ENCODE measurements around the gene SSMEM1. TPM values are rescaled to one million over a fixed set of nuclear protein-coding genes. Genes with fewer than 3 reads are reported as not detected.

SSMEM1 gene
- total RNA-seq, 1 experiment from 2014 or later, result not detected

GRCh38 chr7:130258494-130259078 lies 50.9 kb downstream of the SSMEM1 start:
- no peaks in the 10 kb centered on the region for H3K23me2 ChIP-seq (ENCODE audit: insufficient read length, low read depth, low read length, poor library complexity, severe bottlenecking)
- no peak overlapping the region for H3K27ac ChIP-seq (ENCODE audit: insufficient read length, low read depth, low read length)
- no CpG with 5 or more reads among the region's 1 CpG for WGBS (ENCODE audit: extremely low coverage, insufficient read length, low lambda C conversion rate)
- H3K23ac ChIP-seq (ENCODE audit: insufficient read length, low read depth, low read length), result no peak overlapping the region
- H3K56ac ChIP-seq (ENCODE audit: insufficient read length, low read depth, low read length), result no peak overlapping the region
- H2BK15ac ChIP-seq (ENCODE audit: low read depth, low read length), result no peak overlapping the region
- no peaks in the 10 kb centered on the region; the same call in 1 of the 2 replicates for H3K4me1 ChIP-seq (ENCODE audit: insufficient read depth, low read length)
- no peak overlapping the region for H3K9ac ChIP-seq (ENCODE audit: extremely low read depth, insufficient read length, low read length)
- H3K4me3 Mint-ChIP-seq, result no peak overlapping the region
- no peaks in the 10 kb centered on the region for H3K79me2 ChIP-seq (ENCODE audit: insufficient read depth, low read length)
- no peak overlapping the region for H4K91ac ChIP-seq (ENCODE audit: insufficient read length, low read depth, low read length)
- H3K79me1 ChIP-seq (ENCODE audit: insufficient read depth, low read depth, low read length, poor library complexity, severe bottlenecking), result no peaks in the 10 kb centered on the region
- H3K14ac ChIP-seq (ENCODE audit: insufficient read depth, low read length), result no peak overlapping the region
- H3K9me3 ChIP-seq (ENCODE audit: control insufficient read depth, low read depth, low read length), result no peaks in the 10 kb centered on the region
- H4K8ac ChIP-seq (replicated peaks; ENCODE audit: insufficient read length, low read depth, low read length), result no peak overlapping the region
- no peak overlapping the region for H3K4ac ChIP-seq (ENCODE audit: low read depth, low read length)
- no peak overlapping the region for H2BK120ac ChIP-seq (ENCODE audit: low read depth, low read length, poor library complexity, severe bottlenecking)
- H2AFZ ChIP-seq (ENCODE audit: low read length), result no peak overlapping the region
- no peak overlapping the region for H2BK12ac ChIP-seq (ENCODE audit: insufficient read length, low read depth, low read length)
- no peak overlapping the region for H4K5ac ChIP-seq (ENCODE audit: insufficient read length, low read depth, low read length)
- H3K27me3 ChIP-seq (ENCODE audit: insufficient read depth, low read length), result no peaks in the 10 kb centered on the region
- H2BK5ac ChIP-seq (ENCODE audit: insufficient read length, low read length), result no peak overlapping the region
- no peak overlapping the region for H3K4me2 ChIP-seq (ENCODE audit: insufficient read depth, insufficient read length, low read length)
- H4K20me1 ChIP-seq (ENCODE audit: control insufficient read depth, insufficient read depth, insufficient read length), result no peaks in the 10 kb centered on the region
- H3K36me3 Mint-ChIP-seq (ENCODE audit: insufficient read depth in 1 of 3, low read depth in 3 of 3), result peaks cover 2 to 31% (median 20%) of the 10 kb centered on the region in 3 experiments; a peak in 6 of 7 replicates
- H3K9me3 Mint-ChIP-seq, result peaks cover 6 to 24% of the 10 kb centered on the region in 2 experiments; a peak in 3 of 5 replicates
- H3T11ph ChIP-seq (ENCODE audit: low read length), result no peak overlapping the region
- H3K27ac Mint-ChIP-seq, result no peak overlapping the region
- H2BK20ac ChIP-seq (ENCODE audit: low read depth, low read length, poor library complexity, severe bottlenecking), result no peak overlapping the region
- no peak for DNase-seq
- peaks cover 4% of the 10 kb centered on the region for H3K27me3 Mint-ChIP-seq (ENCODE audit: low read depth)
- H3K4me1 Mint-ChIP-seq, result peaks cover 43 to 53% of the 10 kb centered on the region in 2 experiments
- no peak overlapping the region for H3K18ac ChIP-seq (ENCODE audit: insufficient read length, low read depth, low read length)
- no peak for TF ChIP-seq CTCF (conservative IDR thresholded peaks at IDR 0.05)
- H2AK5ac ChIP-seq (ENCODE audit: insufficient read length, low read length), result no peak overlapping the region
